Astrocyte of the cerebellum (primary cell): Measurements from ENCODE around the gene PDLIM3.
"Not testable (repeated sequence)": the region's sequence is repeated elsewhere in the genome, so short reads cannot be mapped to it uniquely, and the experiment has no call there.

Experiments
- DNase-seq: peaks from one replicate; pipeline ENCODE4 v3.0.0-alpha.2; 2011; ENCODE audit warnings: low read depth
- H3K4me3 ChIP-seq: 2 replicates; pipeline ENCODE4 v1.5.1; 2011; ENCODE audit warnings: mild to moderate bottlenecking, low read depth, low read length, moderate library complexity
- in situ Hi-C: cut with HindIII; loops from 2 replicates; pipeline ENCODE4 v1.10.0; 2017; ENCODE audit warnings: low sequenced_read_pairs
- TF ChIP-seq, protein P1 (sequence below): IDR thresholded peaks from 2 replicates; pipeline ENCODE4 v1.5.1; 2012; ENCODE audit warnings: low read length, low read depth, moderate library complexity, mild to moderate bottlenecking; ENCODE audit errors: missing control alignments

The PDLIM3 gene

DNA sequence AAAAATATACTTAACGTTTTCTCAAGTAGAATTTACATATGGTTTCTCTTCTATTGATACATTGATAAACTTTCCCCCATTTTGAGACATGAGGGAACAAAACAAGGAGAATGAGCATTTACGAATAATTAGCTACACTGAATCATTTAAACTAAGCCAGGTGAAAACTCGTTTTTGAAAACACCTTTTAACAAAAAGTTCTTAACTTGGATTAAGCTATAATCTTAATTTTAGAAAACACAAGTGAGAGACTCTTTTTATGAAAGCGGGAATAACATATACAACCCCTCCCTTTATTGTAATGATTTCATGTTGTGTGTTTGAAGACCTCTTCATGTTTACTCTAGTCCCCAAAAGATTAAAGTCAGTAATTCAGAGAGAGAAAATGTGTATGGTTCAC lies 20.1 kb downstream of the PDLIM3 start:
- TF ChIP-seq, protein P1, sequence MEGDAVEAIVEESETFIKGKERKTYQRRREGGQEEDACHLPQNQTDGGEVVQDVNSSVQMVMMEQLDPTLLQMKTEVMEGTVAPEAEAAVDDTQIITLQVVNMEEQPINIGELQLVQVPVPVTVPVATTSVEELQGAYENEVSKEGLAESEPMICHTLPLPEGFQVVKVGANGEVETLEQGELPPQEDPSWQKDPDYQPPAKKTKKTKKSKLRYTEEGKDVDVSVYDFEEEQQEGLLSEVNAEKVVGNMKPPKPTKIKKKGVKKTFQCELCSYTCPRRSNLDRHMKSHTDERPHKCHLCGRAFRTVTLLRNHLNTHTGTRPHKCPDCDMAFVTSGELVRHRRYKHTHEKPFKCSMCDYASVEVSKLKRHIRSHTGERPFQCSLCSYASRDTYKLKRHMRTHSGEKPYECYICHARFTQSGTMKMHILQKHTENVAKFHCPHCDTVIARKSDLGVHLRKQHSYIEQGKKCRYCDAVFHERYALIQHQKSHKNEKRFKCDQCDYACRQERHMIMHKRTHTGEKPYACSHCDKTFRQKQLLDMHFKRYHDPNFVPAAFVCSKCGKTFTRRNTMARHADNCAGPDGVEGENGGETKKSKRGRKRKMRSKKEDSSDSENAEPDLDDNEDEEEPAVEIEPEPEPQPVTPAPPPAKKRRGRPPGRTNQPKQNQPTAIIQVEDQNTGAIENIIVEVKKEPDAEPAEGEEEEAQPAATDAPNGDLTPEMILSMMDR, result no peak
- H3K4me3 ChIP-seq, result no peak overlapping the region
- in situ Hi-C loops, result no loop called here
- DNase-seq, result no peak

DNA sequence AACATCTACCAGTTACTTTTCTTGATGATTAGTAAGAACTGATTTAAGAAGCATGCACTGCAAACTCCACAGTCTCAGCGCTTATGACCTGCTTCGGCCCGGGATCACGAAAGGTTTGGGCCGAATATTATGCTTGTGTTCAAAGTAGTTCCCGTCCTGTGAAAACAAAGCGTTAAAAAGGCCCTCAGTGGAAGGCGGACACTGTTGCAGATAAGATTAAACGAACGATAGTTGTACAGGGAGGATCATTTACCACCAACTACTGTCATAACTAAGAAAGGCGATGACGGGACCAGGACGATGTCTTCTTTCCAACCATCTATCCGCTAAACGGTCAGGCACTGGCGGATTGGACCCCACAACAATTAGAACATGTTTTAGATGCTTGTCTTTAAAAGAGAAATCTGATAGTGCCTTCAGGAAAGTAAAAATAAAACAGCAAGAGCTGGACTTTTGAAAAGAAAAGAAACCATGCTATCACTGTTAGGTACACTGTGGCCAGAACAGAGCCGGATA lies 21.1 kb downstream of the PDLIM3 start:
- TF ChIP-seq, protein P1, result no peak
- no peak for DNase-seq
- no peak overlapping the region for H3K4me3 ChIP-seq
- in situ Hi-C loops, result no loop called here

DNA sequence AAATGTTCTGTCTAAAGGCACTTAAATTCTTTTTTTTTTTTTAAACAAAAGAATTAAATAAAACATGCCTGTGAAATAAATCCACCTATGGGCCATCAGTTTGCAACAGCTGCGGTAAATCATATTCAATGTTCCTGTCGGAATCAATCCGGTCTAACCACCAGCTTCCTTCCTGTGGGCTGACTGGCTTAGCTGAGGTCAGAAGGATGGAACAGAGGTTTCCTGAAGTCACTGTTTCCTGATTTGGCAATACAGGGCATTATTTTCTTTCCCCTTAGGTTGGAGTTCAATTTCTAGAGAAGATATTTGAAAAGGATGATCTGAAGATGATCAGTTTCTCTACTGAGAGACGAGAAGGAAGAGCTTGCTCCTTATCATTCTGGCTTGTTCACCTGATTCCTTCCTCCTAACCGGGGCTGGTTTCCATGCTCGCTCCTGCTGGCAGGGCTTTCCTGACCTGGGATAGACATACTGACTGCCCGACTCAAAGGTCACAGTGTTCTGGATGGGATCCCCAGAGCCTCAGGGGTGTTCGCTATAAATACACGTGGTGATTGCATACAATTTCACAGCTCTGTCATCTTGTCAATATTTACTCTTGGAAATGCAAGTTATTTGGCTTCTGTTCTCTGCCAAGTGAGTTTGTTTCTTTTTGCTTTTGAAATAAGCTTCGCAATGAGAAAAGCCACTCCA lies 21.7 kb downstream of the PDLIM3 start:
- DNase-seq, result no peak
- TF ChIP-seq, protein P1, result no peak
- no peak overlapping the region for H3K4me3 ChIP-seq
- in situ Hi-C loops, result no loop called here

DNA sequence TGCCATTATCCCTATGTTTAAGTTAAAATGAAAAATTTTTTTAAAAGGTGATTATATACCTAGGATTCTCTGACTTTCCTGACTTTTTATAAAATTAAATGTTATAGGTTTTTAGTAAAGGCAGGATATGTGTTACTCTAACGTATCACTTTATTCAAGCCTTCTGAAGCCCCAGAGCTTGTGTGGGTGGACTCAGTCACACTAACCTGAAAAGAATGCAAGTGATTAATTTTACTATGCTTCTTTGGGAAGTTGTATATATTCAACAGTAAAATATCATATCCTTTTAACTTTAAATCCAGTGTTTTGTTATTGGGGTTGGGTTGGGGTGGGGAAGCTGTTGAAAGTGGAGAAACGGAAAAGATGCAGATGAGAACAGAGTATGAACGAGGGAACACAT lies 22.8 kb downstream of the PDLIM3 start:
- in situ Hi-C loops, result no loop called here
- H3K4me3 ChIP-seq, result no peak overlapping the region
- TF ChIP-seq, protein P1, result no peak
- no peak for DNase-seq

- in situ Hi-C loops, DNase-seq, H3K4me3 ChIP-seq: not testable (repeated sequence)
Measured at GRCh38 chr4:185511243-185511642, 24.1 kb downstream of the PDLIM3 start.

DNA sequence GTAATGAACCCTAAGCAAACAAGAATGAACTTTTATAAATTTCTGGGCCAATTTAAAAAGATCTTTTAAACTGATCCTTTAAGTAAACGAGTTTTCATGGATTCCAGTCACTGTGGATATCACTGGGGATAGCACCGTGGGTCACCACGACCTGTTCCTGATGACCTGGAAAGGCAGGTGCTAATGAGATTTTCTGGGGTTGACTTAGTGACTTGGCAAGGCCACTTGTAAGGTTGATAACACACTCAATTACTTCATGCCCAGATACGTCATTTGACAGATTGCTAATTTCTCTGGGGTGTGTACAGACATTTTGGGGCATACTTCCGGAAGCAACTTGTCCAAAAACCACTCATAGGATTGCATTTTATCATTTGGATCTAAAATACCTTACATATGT lies 24.5 kb downstream of the PDLIM3 start:
- H3K4me3 ChIP-seq, result no peak overlapping the region
- in situ Hi-C loops, result no loop called here
- TF ChIP-seq, protein P1, result no peak
- no peak for DNase-seq

- no peak overlapping the region for H3K4me3 ChIP-seq
- no peak for DNase-seq
- TF ChIP-seq, protein P1, result no peak
- in situ Hi-C loops, result no loop called here
Measured at GRCh38 chr4:185508181-185508580, 27.1 kb downstream of the PDLIM3 start.
